Progenitor cell of endocrine pancreas (in vitro differentiated cells): ENCODE measurements around the gene CTNNA2. TPM values are rescaled to one million over a fixed set of nuclear protein-coding genes. Genes with fewer than 3 reads are reported as not detected.

Experiments
- DNase-seq: peaks from one replicate; pipeline ENCODE4 v3.0.0; 2021; ENCODE audit warnings: low spot score; ENCODE audit not compliant: unreplicated experiment
- H3K27ac Mint-ChIP-seq: 2 replicates; pipeline ENCODE4 v1.8.0; 2021; ENCODE audit warnings: mild to moderate bottlenecking, moderate library complexity, mixed read lengths
- H3K27me3 Mint-ChIP-seq: 2 replicates; pipeline ENCODE4 v1.8.0; 2021; ENCODE audit warnings: mixed read lengths
- H3K36me3 Mint-ChIP-seq: 2 replicates; pipeline ENCODE4 v1.8.0; 2022; ENCODE audit warnings: mixed read lengths; ENCODE audit not compliant: insufficient read depth
- H3K4me1 Mint-ChIP-seq: 2 replicates; pipeline ENCODE4 v1.8.0; 2021; ENCODE audit warnings: low read depth, mixed read lengths
- H3K4me3 Mint-ChIP-seq: 2 replicates; pipeline ENCODE4 v1.8.0; 2021; ENCODE audit warnings: low read depth, mild to moderate bottlenecking, moderate library complexity, mixed read lengths
- H3K9me3 Mint-ChIP-seq: 2 replicates; pipeline ENCODE4 v1.8.0; 2021; ENCODE audit warnings: low read depth, mixed read lengths
- total RNA-seq: library from RNA; stranded (reverse); gene quantifications from 2 replicates; pipeline ENCODE4 v1.2.1, GENCODE V29; 2021
- TF ChIP-seq, protein P1 (sequence below): fragments of 200-600 bp; sonication (generic); IDR thresholded peaks from one replicate; pipeline ENCODE4 v1.5.0; 2021; ENCODE audit warnings: antibody characterized with exemption, mild to moderate bottlenecking; ENCODE audit not compliant: unreplicated experiment

Gene CTNNA2
- total RNA-seq, 1 donor from 2014 or later = 10.2 TPM

DNA sequence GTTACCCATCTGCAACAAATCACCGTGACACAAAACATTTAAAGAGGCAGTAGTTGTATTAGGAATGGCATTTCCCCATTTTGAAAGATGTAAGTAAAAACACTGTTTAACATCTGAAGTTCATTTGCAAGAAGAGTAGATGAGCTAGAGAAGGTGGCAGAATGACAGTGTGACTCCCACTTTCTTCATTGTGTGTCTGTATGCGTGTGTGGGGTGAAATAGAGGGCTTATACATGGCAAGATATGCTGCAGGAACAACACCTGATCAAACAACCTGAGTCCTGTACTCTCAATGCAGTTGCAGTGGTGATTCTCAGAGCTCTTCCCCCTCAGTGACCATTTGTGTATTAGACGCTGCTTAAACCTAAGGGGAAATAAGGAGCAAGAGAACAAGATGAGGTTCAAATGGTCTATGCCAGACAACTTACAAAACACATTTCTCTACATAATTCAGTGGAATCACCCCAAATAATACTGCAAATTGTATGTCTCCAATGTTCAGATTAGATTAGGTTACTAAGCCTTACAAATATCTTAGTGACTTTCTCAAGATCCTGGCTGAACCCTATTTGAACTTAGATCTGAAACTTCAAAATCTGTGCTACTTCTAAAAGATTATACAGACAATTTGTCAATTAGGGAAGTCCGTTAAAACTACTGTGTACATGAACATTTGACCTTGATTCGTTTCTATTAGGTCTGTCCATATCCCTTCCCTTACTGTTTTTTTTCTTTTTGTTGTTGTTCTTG, 561.6 kb downstream of the CTNNA2 start:
- Mint-ChIP-seq H3K4me3 (no peak overlapping the region), H3K27ac (no peak overlapping the region)

DNA sequence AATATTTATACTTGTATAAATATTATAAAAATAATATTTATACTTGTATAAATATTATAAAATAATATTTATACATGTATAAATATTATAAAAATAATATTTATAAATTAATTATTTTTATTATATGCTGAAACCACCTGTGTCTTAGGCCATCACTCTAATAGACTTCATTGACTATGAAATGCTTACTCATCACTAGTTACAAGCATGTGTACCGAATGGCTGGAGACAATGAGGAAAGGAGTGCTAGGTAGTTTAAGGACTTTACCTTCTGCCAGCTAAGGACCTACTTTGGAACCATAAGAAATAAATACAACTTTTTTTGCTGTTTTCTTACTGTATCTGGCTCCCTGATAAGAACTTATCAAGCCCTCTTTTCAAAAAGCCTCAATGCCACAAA, 562.9 kb downstream of the CTNNA2 start:
- Mint-ChIP-seq H3K4me1 (peaks cover 4% of the 10 kb centered on the region), H3K36me3 (no peaks in the 10 kb centered on the region), H3K27ac (no peak overlapping the region), H3K9me3 (no peaks in the 10 kb centered on the region), H3K27me3 (peaks cover 6% of the 10 kb centered on the region), H3K4me3 (no peak overlapping the region)
- DNase-seq = no peak
- TF ChIP-seq, protein P1, sequence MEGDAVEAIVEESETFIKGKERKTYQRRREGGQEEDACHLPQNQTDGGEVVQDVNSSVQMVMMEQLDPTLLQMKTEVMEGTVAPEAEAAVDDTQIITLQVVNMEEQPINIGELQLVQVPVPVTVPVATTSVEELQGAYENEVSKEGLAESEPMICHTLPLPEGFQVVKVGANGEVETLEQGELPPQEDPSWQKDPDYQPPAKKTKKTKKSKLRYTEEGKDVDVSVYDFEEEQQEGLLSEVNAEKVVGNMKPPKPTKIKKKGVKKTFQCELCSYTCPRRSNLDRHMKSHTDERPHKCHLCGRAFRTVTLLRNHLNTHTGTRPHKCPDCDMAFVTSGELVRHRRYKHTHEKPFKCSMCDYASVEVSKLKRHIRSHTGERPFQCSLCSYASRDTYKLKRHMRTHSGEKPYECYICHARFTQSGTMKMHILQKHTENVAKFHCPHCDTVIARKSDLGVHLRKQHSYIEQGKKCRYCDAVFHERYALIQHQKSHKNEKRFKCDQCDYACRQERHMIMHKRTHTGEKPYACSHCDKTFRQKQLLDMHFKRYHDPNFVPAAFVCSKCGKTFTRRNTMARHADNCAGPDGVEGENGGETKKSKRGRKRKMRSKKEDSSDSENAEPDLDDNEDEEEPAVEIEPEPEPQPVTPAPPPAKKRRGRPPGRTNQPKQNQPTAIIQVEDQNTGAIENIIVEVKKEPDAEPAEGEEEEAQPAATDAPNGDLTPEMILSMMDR = no peak

More for the DNA sequence above, 561.6 kb downstream of the CTNNA2 start:
- H3K4me1 Mint-ChIP-seq = peaks cover 4% of the 10 kb centered on the region
- H3K27me3 Mint-ChIP-seq = peaks cover 6% of the 10 kb centered on the region
- TF ChIP-seq, protein P1 = no peak
- no peak for DNase-seq
- no peaks in the 10 kb centered on the region for H3K9me3 Mint-ChIP-seq
- H3K36me3 Mint-ChIP-seq = no peaks in the 10 kb centered on the region

DNA sequence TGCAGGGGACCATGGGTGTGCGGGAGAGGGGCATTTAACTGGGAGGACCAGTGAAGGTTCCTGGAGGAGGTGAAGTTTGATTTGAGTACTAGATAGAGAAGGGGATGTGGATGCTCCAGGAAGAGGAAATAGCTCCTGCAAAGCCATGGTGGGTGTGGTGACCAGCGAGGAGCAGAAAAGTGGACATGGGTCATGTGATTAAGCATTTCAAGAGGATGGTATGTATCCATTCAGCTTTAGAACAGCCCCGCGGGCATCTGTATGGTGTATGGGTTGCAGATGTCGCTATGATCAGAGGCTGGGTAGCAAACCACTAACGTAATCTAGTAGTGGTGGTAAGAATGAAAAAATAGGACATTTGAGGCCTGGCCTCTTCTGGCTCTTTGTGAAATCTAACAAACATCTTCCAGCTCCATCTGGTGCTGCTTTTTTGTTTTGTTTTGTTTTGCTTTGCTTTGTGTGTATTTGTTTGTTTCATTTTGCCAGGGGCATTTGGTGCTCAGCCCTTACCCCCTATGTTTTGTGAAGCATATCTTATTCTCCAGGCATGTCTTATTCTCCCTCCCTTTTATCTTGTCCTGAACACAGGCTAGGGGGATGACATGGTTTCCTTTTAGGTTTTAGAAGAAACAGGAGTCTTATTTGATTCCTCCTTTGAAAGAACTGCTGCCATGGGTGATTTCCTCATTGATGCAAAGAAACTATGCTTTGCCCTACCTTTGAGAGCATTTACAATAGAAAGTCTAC, 565.6 kb downstream of the CTNNA2 start:
- H3K27me3 Mint-ChIP-seq = peaks cover 3% of the 10 kb centered on the region
- no peaks in the 10 kb centered on the region for H3K9me3 Mint-ChIP-seq
- H3K4me1 Mint-ChIP-seq = peaks cover 3% of the 10 kb centered on the region
- TF ChIP-seq, protein P1 = no peak
- DNase-seq = no peak
- H3K36me3 Mint-ChIP-seq = no peaks in the 10 kb centered on the region
- H3K27ac Mint-ChIP-seq = no peak overlapping the region
- no peak overlapping the region for H3K4me3 Mint-ChIP-seq

DNA sequence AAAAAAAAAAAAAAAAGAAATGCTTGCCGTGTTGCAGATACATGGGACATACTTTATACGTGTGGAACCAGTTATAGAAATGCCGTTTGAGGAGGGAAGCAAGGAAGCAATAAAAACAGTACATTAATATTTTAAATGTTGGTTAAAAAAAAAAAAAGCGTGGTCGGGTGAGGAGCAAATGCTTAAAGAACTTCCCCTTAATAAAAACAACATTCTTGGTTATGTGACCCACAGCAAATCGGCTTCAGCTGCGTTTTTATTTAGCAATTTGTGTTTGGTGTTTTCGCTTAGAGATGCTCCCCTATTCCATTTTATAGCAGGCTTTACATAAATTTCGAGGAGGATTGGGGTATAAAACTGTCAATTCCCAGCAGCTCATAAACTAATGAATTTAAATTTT, 568.1 kb downstream of the CTNNA2 start:
- Mint-ChIP-seq H3K36me3 (no peaks in the 10 kb centered on the region), H3K9me3 (no peaks in the 10 kb centered on the region), H3K27me3 (peaks cover 3% of the 10 kb centered on the region), H3K4me3 (no peak overlapping the region), H3K4me1 (no peaks in the 10 kb centered on the region), H3K27ac (no peak overlapping the region)
- TF ChIP-seq, protein P1 = no peak
- no peak for DNase-seq

DNA sequence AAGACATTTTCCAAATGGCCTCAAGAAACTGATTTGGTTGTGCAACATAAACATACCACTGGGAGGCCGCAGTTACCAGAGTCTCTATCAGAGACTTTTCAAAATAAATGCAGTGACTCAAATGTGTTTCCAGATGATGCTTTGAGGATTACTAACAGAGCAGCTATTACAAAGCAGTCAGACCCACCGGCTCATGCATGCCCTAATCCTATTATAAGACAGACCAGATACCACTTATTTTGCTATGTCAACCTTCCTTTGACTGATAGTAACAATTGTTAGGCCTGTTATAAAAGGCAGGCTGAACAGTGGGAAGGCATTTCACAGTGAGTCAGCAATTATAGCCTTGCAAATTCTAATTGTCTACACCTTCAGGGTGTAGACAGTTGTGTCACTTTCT, 574.0 kb downstream of the CTNNA2 start:
- no peaks in the 10 kb centered on the region for H3K9me3 Mint-ChIP-seq

More for the DNA sequence above, 574.0 kb downstream of the CTNNA2 start:
- TF ChIP-seq, protein P1 = no peak
- DNase-seq = no peak
- Mint-ChIP-seq H3K27me3 (no peaks in the 10 kb centered on the region), H3K27ac (no peak overlapping the region), H3K36me3 (no peaks in the 10 kb centered on the region), H3K4me3 (no peak overlapping the region), H3K4me1 (no peaks in the 10 kb centered on the region)
